Measurements from ENCODE around the gene PTPRH.

Gene PTPRH, protein sequence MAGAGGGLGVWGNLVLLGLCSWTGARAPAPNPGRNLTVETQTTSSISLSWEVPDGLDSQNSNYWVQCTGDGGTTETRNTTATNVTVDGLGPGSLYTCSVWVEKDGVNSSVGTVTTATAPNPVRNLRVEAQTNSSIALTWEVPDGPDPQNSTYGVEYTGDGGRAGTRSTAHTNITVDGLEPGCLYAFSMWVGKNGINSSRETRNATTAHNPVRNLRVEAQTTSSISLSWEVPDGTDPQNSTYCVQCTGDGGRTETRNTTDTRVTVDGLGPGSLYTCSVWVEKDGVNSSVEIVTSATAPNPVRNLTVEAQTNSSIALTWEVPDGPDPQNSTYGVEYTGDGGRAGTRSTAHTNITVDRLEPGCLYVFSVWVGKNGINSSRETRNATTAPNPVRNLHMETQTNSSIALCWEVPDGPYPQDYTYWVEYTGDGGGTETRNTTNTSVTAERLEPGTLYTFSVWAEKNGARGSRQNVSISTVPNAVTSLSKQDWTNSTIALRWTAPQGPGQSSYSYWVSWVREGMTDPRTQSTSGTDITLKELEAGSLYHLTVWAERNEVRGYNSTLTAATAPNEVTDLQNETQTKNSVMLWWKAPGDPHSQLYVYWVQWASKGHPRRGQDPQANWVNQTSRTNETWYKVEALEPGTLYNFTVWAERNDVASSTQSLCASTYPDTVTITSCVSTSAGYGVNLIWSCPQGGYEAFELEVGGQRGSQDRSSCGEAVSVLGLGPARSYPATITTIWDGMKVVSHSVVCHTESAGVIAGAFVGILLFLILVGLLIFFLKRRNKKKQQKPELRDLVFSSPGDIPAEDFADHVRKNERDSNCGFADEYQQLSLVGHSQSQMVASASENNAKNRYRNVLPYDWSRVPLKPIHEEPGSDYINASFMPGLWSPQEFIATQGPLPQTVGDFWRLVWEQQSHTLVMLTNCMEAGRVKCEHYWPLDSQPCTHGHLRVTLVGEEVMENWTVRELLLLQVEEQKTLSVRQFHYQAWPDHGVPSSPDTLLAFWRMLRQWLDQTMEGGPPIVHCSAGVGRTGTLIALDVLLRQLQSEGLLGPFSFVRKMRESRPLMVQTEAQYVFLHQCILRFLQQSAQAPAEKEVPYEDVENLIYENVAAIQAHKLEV

DNA sequence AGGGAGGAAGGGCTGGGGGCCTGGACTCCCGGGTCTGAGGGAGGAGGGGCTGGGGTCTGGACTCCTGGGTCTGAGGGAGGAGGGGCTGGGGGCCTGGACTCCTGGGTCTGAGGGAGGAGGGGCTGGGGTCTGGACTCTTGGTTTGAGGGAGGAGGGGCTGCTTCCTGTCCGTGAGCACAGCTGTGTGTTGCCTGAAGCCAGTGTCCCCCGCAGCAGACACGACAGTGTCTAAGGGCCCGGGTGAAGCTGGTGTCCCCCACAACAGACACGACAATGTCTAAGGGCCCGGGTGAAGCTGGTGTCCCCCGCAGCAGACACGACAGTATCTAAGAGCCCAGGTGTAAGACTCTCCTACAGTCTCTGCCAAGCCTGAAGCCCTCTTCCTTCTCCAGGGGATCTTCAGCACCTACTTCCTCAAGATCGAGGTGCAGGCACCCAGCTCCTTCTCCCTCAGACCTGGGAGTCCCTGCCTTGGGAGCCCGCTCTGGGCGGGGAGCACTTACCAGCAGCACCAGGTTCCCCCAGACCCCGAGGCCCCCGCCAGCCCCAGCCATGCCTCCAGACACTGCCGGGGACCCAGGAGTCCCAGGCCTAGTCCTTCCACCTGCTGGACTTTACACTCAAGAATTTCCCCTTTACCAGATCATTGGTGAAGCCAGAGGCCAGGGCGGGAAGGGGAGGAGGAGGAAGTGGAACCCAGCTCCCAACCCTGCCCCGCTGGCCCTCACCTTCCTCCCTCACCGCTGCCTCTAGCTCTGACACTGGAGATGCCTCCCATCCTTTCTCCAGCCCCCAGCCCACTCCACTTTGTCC lies at the start of gene PTPRH:
PTPRH (minus strand) TSS at position 622 of the 813 bp plus-strand sequence; CDS start at position 554, 68 bp downstream.
- DNase-seq = no peak

DNA sequence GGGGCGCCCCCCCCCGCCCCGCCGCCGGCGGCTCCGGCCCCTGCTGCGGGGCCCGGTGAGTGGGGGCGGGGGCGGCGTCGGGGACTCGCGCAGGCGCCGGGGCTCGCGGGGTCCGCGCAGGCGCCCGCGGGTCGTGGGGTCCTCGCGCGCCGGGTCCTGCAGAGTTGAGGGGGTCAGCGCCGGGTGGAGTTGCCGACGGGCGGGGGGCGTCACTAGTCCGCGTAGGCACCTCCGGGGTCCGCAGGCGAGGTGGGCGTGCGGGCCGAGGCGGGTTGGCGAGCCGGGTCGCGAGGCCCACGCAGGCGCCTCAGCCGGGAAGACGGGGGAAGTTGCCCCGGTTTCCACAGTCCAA lies 49.2 kb upstream of the PTPRH start:
- peak; percentile 22 for DNase-seq

DNA sequence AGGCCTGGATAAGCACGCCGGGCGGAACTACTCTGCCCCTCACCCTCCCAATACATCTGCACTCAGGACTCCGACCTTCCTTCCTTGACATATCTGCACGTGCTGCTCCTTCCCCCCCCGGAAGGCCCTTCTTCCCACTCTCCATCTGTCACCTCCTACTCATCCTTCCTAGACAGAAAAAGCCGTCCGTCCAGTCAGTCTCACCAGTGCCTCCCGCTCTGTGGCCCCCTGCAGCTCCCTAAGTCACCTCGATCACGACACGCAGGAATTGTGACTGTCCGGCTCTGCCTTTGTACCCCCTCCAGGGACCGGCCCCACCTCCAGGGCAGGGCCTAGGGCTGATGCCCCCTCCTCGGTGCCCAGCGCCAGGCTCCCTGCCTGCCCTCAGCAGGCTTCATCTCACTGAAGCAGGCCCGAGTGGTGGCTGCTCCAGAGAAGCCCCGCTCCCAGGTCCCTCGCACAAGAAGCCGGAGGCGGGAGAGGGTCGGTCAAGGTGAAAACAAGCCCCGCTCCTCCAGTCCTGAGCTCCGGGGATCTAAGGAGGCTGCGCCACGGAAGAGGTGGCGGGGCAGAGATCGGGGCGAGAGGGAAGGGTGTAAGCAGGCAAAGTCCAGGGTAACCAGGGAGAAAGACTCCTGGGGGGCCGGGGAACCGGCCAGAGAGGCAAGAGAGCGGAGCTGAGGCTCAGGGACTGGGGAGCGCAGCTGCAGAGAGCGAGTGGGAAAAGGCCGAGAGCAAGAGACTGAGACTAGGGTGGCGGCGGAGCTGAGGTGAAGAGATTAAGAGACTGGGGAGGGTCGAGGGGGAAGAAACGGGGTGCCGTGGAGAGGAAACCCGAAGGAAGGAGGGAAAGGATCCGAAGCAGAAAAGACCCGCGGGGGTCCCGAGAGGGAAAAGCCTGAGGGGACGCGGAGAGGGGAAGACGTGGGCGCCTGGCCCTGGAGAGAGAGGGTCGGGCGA lies 48.4 kb upstream of the PTPRH start:
- no peak for DNase-seq

DNA sequence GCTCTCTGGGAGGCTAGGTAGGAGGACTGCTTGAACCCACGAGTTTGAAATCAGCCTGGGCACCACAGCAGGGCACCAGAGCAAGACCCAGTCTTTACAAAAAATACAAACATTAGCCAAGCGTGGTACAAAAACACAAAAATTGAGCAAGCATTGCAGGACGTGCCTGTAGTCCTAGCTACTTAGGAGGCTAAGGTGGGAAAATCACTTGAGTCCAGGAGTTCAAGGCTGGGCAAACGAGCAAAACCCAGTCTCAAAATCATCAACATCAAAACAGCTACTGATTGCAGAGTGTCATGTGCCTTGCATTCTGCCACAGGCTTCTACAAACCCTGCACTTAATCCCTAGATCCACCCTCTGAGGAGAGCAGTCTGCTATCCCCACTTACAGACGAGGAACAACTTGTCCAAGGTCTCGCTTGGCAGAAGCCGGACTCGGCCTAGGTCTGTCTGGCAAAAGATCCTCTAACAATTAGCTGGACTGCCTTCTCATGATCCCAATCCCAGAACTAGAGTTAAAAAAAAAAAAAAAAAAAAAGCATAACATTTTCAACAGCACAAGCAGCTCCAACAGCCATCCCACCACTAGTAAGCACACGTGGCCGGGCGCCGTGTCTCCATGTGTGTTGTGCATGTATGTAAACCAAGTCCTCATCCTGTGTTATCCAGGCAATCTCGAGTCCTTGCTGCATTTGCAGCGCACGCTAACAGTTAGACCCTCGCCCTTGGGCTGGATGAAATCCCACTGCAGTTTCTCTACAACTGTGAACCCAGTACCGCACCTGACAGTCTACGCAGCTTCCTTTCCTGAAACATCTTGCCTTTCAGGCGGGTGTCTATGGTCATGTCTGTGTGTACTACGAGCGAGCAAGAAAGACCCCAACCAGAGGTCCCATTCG lies 47.5 kb upstream of the PTPRH start:
- no peak for DNase-seq

DNA sequence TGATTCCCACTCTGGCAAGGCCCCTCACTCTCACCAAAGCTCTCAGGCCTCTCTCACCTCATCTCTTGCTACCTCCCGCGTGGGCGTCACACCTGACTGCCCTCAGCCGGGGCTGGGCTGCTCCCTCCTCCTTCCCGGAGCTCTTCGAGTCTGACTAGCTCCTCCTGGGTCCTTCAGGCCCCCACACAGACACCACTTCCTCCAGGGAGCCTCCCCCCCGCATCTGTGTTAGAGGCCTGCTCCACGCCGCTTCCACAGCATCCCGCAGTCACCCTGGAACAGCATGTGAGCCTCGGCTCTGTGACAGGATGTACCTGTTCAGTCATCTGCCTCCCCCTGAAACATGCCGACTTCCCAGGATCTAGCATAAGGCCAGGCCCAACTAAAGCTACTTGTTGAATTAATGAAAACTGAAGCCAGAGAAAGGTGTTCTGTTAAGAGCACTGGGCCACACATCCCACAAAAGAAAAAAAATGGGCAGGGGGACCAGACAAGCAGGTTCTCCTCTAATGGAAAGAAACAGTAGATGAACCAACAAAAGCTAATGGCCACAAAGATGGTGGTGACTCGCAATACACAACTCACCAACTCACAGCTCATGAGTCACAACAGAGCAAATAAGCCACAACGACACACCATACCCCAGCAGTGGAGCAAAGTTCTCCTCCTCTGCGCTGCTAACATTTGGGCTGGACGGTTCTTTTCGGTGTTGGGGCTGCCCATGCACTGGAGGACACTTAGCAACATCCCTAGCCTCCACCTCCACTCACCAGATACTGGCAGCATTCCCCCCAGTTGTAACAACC lies 46.5 kb upstream of the PTPRH start:
- no peak for DNase-seq

DNA sequence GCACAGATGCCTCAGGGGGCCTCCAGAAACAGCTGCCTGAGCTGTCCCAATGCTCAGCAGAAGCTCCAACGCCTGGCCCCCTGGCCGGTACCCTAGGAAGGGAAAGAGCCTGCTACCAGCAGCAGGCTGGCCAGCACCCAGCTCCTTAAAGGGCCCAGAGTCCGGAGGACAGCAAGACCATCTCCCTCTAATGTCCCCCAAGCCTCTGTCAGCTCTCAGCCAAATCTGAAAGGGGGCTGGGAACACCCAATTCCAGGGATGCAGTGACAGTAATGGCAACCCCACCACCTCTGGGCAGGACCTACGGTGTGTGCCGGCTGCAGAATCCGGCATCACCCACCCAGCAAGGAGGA lies 45.3 kb upstream of the PTPRH start:
- no peak for DNase-seq

DNA sequence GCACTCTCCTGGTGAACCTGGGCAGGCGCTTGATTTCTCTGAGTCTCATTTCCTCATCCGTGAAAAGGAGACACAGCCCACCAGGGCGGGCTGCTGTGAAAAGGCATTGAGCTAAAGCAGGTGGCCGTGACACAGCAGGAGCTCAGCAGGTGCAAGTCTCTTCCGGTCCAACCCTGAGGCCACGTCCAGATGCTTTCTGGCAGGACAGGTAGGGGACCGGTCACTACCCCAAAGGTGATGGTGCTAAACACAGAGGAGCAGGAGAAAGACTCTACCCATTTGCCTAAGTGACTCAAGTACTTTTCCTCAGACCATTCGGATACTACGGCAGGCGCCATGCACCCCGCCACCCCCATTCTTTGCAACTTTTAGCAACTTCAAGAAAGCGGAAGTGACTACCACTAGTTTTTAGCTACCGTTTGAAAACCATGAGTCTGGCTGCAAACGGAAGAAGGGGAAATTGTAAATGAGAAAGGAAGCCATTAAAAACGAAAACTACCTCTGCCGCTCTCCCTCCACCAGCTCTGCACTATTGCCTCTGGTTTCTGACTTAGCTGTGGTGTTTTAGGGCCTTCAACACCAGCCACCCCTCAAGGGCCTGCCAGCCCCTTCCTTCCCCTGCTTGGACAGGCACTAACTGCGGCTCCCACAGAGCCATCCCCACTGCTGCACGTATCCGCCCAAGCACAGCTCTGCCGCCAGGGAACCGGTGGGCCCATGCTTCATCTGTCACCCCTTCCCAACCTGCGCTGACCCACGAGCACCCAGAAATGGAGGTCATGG lies 44.7 kb upstream of the PTPRH start:
- no peak for DNase-seq

DNA sequence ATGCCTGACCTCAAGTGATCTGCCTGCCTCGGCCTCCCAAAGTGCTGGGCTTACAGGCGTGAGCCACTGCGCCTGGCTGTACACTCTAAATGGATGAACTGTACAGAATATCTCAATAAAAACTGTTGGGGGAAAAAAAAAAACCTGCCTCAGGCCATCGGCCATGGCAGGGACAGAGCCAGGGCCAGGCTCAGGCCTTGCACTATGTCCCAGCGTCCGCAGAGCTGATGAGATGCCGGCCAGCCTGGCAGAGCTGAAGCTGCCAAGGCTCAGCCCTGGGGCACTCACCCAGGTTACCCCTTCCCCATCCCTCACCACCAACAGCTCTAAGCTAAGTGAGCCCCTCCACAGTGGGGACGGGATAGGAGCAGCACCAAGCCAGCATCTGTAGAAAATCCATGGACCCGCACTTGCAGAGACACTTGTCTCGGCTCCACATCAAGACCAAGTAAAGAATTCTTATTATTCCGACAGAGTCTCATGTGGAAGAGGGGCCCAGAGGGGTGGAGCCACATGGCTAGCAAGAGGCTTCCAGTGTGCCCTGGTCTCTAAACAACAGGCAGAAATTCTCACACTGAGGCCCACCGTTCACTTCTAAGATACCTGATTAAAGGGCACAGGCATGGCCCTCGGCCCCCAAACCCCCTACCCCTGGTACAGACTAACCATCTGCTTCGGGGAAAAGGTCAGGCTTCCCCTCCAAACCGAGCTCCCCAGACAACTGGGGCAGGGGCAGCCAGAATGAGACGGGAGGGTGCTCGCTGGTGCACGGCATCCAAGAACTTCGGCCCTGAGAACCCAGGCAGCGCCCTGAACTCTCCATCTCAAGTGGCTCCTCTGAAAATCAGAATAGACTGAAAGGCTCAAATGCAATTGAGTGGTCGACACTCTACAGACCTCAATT lies 43.7 kb upstream of the PTPRH start:
- DNase-seq = no peak

DNA sequence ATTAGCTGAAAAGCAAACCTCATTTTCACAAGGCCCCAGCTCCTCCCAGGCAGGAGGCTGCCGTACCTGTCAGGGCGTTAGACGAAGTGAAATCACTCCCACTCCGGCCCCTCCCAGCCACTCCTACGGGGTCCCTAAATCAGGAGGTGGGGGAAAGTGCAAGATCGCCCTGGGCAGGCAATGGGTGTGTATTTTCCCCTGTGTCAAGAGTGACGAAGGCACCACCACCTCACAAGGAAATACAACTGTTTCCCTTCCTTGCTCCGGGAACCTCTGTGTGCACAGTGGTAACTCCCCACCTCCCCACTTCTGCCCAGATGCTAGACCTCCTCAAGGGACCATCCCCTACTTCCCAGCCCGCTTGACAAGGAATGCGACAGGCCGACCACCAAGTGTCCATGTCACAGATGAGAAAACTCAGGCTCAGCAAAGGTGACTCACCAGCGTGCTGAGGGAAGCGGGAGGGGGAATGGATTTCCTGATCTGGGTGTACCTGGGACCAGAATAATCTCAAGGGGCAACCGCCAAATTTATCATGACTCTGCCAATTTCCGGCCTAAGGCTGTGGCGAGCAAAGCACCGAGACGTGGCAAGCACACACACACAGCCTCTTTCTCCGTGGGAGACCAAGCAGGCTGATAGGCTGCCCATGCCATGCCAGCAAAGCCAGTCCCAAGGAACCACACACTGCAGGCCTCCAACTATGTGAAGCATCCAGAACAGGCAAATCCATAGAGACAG lies 42.2 kb upstream of the PTPRH start:
- DNase-seq = no peak

DNA sequence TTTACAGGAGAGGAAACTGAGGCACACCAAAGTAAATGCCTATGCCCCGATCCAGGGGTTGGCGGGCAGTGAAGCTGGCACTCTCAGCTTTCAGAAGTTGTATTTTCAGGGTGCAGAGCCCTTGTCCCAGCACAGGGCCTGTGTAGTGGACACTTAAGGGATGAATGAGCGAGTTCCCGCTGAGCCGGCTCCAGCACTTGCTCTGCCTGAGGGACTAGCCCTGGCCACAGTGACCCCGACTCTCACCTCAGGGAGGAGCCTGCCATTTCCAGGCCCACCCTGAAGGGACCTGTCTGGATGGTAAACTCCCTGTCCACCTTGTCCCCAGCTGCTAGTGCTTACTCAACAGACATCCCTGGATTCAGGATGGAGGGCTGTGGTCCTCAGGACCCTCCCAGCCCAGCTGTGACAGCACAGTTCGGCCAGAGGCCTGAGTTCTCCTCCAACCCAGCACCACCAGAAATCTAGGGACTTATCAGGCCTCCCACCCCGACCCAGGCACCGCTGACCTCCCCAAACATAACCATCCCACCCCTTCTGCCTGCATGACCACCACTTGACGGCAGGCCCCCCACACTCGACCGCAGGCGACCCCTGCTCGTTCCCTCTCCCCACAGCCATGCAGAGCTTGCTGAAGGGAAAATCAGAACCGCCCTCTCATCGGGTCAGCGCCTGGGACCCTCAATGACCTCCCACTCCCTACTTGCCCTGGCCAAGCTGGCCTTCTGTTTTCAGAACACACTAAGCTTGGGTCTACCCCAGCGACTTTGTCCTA lies 41.1 kb upstream of the PTPRH start:
- DNase-seq = no peak

DNA sequence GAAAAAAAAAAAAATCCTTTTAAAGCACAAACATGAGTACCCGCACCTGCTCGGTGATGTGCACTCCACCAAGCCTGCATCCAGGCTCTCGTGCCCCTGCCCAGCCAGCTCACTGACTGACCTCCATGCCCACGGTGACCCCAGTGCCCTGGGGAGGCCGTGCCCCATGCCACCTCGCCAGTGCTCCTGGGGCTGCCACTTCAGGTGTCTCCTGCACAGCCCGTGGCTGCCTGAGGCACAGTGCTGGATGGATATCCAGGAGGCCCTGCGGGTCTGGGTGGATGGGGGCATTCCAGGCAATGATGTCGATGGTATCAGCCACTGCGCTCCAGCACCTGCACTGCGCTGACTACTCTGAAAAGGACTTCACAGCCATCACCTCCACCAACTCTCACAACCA lies 40.5 kb upstream of the PTPRH start:
- no peak for DNase-seq

DNA sequence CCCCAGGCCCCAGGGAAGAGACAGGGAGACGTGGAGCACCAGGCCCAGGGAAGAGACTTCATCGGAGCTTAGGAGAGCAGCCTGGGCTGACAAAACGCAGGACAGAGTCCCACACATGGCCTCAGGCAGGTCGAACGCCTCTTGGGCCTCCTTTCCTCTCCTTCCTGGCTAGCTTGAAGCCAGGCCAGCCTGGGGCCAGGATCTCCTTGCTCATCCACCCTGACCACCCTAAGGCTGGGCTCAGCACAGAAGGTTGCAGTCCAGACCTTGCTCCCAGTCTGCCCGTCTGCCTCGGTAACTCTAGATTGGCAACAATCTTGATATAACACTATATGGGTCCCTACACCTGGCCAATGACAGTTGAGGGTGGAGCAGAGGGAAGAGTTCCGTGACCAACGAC lies 39.4 kb upstream of the PTPRH start:
- no peak for DNase-seq

DNA sequence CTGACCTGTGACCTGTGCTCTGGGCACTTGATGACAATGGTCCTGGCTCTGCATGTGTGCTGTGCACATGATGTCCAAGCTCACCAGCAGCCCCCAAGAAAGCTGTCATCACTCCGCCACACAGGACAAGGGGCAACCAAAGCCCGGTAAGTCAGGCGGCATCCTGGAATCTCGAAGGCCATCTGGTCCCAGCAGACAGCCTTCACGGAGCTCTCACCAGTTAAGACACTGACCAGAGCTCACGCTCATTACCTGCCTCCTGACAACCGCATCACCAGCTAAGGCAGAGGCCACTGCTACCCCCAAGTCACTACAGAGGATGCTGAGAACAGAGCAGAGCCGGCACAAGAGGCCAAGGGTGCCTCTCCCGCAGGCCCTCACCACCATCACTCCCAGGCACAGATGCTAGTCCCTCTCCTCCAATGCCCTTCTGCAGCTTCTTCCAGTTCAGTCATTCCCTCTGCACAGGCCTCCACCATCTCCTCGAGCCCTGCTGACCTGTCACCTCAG lies 38.9 kb upstream of the PTPRH start:
- no peak for DNase-seq

DNA sequence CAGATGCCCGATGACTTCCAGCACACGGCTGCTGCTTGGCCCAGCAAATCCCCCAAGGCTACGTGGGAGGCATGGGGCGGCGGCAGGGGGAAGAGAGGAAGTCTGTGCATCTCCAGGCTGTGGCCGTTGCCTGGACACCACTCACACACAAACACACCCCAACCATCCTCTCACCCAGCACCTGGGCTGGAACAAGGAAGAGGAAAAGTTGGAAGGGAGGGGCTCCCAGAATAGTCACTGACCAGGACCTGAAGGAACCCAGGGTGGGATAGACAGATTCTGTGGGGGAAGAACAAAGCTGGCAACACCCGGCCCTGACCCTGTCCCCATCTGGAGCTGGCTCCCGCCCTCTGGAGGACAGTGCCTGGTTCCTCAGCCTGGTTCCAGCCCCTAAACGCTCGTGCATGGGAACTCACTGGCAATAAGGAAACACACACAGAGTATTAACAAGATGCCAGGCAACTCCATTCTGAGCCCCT lies 38.4 kb upstream of the PTPRH start:
- DNase-seq = no peak

Data from NCI-H1436 (cell line).